ENCODE data around the gene HARS1.
"Not testable (repeated sequence)": the region's sequence is repeated elsewhere in the genome, so short reads cannot be mapped to it uniquely, and the experiment has no call there.

- TF ChIP-seq CTCF (conservative IDR thresholded peaks at IDR 0.05; ENCODE audit: low read length); EZH2phosphoT487 (IDR thresholded peaks at IDR 0.05; ENCODE audit: borderline replicate concordance, low read depth, low read length): not testable (repeated sequence)
Measured at GRCh38 chr5:140716238-140716637, 25.1 kb upstream of the HARS1 start.
